MM.1S (cell line): Measurements from ENCODE around the gene SLC9A5.

Experiments used
- DNase-seq: peaks from one replicate; pipeline ENCODE4 v3.0.0-alpha.2; 2015
- H2AFZ ChIP-seq: fragments of 300-600 bp; sonication (generic); 2 replicates; pipeline ENCODE4 v1.6.0; 2016; ENCODE audit warnings: antibody characterized with exemption, low read length
- H3F3A ChIP-seq: fragments of 300-600 bp; sonication (generic); 2 replicates; pipeline ENCODE4 v1.6.1; 2016; ENCODE audit warnings: mild to moderate bottlenecking, antibody characterized with exemption, low read length, moderate library complexity, mixed read lengths; ENCODE audit not compliant: insufficient read depth
- H3K27ac ChIP-seq: fragments of 300-600 bp; sonication (generic); 2 replicates; pipeline ENCODE4 v1.5.1; 2016; ENCODE audit warnings: mild to moderate bottlenecking, low read length
- H3K27me3 ChIP-seq: fragments of 300-600 bp; sonication (generic); replicated peaks from 2 replicates; pipeline ENCODE4 v1.6.0; 2016; ENCODE audit warnings: low read length; ENCODE audit not compliant: insufficient read depth
- H3K36me3 ChIP-seq: fragments of 300-600 bp; sonication (generic); replicated peaks from 2 replicates; pipeline ENCODE4 v1.6.1; 2016; ENCODE audit warnings: mild to moderate bottlenecking, low read length, mixed read lengths; ENCODE audit not compliant: insufficient read depth
- H3K4me1 ChIP-seq: fragments of 300-600 bp; sonication (generic); 2 replicates; pipeline ENCODE4 v1.6.1; 2016; ENCODE audit warnings: low read length, mixed read lengths
- H3K4me2 ChIP-seq: fragments of 300-600 bp; sonication (generic); 2 replicates; pipeline ENCODE4 v1.6.0; 2016; ENCODE audit warnings: low read depth, low read length
- H3K4me3 ChIP-seq: fragments of 300-600 bp; sonication (generic); 2 replicates; pipeline ENCODE4 v1.5.1; 2016; ENCODE audit warnings: low read length, mixed read lengths
- H3K79me2 ChIP-seq: fragments of 300-600 bp; sonication (generic); 2 replicates; pipeline ENCODE4 v1.6.1; 2016; ENCODE audit warnings: mixed run types, low read length, mixed read lengths
- H3K9ac ChIP-seq: fragments of 300-600 bp; sonication (generic); 2 replicates; pipeline ENCODE4 v1.6.1; 2016; ENCODE audit warnings: low read length, mixed read lengths
- H3K9me2 ChIP-seq: fragments of 300-600 bp; sonication (generic); replicated peaks from 2 replicates; pipeline ENCODE4 v1.6.1; 2016; ENCODE audit warnings: mild to moderate bottlenecking, low read length, mixed read lengths; ENCODE audit not compliant: insufficient read depth
- H3K9me3 ChIP-seq: fragments of 300-600 bp; sonication (generic); replicated peaks from 2 replicates; pipeline ENCODE4 v1.6.1; 2016; ENCODE audit warnings: mild to moderate bottlenecking, low read length, mixed read lengths; ENCODE audit not compliant: insufficient read depth
- H4K20me1 ChIP-seq: fragments of 300-600 bp; sonication (generic); 2 replicates; pipeline ENCODE4 v1.6.1; 2016; ENCODE audit warnings: mild to moderate bottlenecking, low read length, moderate library complexity, mixed read lengths; ENCODE audit not compliant: insufficient read depth
- EZH2 ChIP-seq: fragments of 300-600 bp; sonication (generic); optimal IDR thresholded peaks from 2 replicates; pipeline ENCODE3; 2017; ENCODE audit warnings: low read depth, mild to moderate bottlenecking, antibody characterized with exemption, low read length, mixed read lengths
- EZH2phosphoT487 ChIP-seq: fragments of 300-600 bp; sonication (generic); IDR thresholded peaks from 2 replicates; pipeline ENCODE4 v1.6.1; 2018; ENCODE audit warnings: antibody characterized with exemption, low read length
- TF ChIP-seq, protein P1 (sequence below): fragments of 300-600 bp; sonication (generic); IDR thresholded peaks from 2 replicates; pipeline ENCODE4 v1.5.1; 2016; ENCODE audit warnings: antibody characterized with exemption, low read length, mixed read lengths

Gene SLC9A5

DNA sequence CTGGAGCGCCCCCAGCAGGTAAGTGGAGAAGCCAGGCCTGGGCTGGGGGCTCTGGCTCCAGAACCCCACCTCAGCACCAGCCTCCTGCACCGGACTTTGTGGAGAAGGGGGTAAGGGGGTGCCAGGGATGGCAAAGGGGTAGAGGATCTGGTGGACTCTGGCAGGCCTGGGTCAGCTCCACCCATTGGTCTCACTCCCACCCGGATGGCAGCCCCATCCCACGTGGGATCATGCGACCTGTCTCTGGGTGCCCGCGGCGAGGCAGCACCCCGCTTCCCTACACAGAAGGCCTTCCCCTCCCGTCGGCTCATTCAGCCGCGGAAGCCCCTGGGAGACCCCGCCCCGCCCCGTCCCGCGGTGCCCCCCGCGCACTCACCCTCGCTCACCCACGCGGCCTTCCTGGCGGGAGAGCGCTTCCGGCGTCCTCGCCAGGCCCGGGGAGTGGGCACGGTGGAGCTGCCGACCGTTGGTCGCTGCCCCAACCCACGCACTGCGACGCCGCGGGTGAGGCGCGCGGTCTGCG is 30.1 kb downstream of the SLC9A5 start:
- peak overlapping the region; percentile 78 for H2AFZ ChIP-seq
- no peaks in the 10 kb centered on the region for H4K20me1 ChIP-seq
- no peak for DNase-seq
- no peak for TF ChIP-seq EZH2
- TF ChIP-seq, protein P1, sequence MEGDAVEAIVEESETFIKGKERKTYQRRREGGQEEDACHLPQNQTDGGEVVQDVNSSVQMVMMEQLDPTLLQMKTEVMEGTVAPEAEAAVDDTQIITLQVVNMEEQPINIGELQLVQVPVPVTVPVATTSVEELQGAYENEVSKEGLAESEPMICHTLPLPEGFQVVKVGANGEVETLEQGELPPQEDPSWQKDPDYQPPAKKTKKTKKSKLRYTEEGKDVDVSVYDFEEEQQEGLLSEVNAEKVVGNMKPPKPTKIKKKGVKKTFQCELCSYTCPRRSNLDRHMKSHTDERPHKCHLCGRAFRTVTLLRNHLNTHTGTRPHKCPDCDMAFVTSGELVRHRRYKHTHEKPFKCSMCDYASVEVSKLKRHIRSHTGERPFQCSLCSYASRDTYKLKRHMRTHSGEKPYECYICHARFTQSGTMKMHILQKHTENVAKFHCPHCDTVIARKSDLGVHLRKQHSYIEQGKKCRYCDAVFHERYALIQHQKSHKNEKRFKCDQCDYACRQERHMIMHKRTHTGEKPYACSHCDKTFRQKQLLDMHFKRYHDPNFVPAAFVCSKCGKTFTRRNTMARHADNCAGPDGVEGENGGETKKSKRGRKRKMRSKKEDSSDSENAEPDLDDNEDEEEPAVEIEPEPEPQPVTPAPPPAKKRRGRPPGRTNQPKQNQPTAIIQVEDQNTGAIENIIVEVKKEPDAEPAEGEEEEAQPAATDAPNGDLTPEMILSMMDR: peak; percentile 64
- no peak for TF ChIP-seq EZH2phosphoT487
- H3K9me2 ChIP-seq: no peaks in the 10 kb centered on the region
- H3K27me3 ChIP-seq: no peaks in the 10 kb centered on the region
- H3K4me1 ChIP-seq: peaks cover 5% of the 10 kb centered on the region; the same call in 1 of the 2 replicates
- H3K9me3 ChIP-seq: no peaks in the 10 kb centered on the region
- H3K4me2 ChIP-seq: peak overlapping the region; percentile 97
- no peak overlapping the region for H3K27ac ChIP-seq
- no peaks in the 10 kb centered on the region for H3F3A ChIP-seq
- peak overlapping the region; percentile 80 for H3K9ac ChIP-seq
- H3K4me3 ChIP-seq: peak overlapping the region; percentile 89
- H3K79me2 ChIP-seq: peaks cover 14% of the 10 kb centered on the region
- no peaks in the 10 kb centered on the region for H3K36me3 ChIP-seq

DNA sequence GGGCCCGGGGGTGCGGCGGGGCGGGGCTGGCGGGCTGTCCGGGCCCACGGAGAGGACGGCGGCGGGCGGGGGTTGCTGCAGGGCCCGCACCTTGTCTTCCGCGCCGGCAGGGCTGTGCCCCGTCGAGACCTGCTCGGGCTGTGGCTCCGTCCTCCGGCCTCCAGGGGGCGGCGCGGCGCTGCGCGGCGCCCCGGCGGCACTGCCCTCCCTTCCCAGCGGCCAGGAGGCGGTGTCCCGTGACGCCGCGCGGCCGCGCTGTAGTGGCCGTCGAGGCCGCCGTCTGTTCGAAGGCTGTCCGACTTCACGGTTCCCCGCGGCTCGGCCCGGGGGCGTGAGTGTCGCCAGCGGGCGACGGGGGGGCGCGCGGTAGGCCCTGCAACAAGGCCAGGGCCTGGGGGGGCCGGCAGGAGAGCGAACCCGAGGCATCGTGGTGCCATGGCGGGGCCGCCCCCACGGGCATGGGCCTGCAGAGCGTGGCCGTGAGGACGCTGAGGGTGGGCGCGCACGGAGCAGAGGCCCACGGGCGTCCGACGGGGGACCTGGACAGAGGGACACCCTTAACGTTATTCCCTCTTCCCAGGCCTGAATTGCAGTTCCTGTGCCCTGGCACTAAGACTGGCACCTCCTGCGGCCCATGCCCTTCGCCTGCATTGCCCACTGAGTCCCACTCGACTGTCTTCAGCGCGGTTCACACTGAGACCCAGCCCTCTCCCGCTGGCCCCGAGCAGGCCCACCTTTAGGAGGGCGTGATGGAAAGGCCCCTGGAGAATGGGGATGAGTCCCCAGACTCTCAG is 30.7 kb downstream of the SLC9A5 start, which contains the start of gene PLEKHG4:
TSS of gene PLEKHG4 (plus strand) at position 237 of the 794 bp plus-strand sequence. CDS start at position 750, 513 bp downstream.
- Histone ChIP-seq H3K9me2 (no peaks in the 10 kb centered on the region), H3K79me2 (peaks cover 14% of the 10 kb centered on the region), H2AFZ (peak within 1 kb of the TSS; percentile 85), H3K36me3 (no peaks in the 10 kb centered on the region), H3K4me3 (peak within 1 kb of the TSS; percentile 89), H3K4me1 (peaks cover 5% of the 10 kb centered on the region; the same call in 1 of the 2 replicates), H4K20me1 (no peaks in the 10 kb centered on the region), H3F3A (no peaks in the 10 kb centered on the region), H3K9ac (peak within 1 kb of the TSS; percentile 80), H3K27ac (no peak within 1 kb of the TSS), H3K9me3 (no peaks in the 10 kb centered on the region), H3K27me3 (no peaks in the 10 kb centered on the region), H3K4me2 (peak within 1 kb of the TSS; percentile 97)
- DNase-seq: peak; percentile 87
- TF ChIP-seq, protein P1: peak; percentile 67
- TF ChIP-seq EZH2: no peak

DNA sequence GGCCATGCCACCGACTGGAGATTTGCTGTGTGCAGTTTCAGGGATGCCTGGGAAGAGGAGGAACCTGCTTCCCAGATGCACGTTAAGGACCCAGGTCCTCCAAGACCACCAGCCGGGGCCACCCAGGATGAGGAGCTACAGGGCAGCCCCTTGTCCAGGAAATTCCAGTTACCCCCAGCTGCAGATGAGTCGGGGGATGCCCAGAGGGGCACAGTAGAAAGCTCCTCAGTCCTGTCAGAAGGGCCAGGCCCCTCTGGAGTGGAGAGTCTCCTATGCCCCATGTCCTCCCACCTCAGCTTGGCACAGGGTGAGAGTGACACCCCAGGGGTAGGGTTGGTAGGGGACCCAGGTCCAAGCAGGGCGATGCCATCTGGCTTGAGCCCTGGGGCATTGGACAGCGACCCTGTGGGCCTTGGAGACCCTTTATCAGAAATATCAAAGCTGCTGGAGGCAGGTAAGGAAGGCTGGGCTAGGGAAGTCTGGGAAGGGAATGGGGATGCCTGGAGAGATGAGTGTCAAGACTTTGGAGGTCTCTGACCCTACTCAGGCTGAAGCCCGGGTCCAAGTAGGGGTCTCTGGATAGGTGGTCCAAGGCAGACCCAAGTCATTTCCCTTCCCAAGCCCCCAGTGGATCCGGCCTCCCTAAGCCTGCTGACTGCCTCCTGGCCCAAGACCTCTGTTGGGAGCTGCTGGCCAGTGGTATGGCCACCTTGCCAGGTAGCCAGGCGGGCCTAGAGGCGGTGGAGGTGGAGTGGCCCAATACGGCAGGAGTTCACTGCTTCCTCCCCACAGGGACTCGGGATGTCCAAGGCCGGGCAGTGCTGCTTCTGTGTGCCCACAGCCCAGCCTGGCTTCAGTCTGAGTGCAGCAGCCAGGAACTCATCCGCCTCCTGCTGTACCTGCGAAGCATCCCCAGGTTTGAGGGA is 31.6 kb downstream of the SLC9A5 start:
- no peaks in the 10 kb centered on the region for H3F3A ChIP-seq
- H3K4me2 ChIP-seq: no peak overlapping the region; the same call in 1 of the 2 replicates
- no peak overlapping the region for H3K4me3 ChIP-seq
- no peaks in the 10 kb centered on the region for H4K20me1 ChIP-seq
- DNase-seq: no peak
- H3K27ac ChIP-seq: no peak overlapping the region
- H3K4me1 ChIP-seq: peaks cover 5% of the 10 kb centered on the region; the same call in 1 of the 2 replicates
- no peaks in the 10 kb centered on the region for H3K9me2 ChIP-seq
- TF ChIP-seq, protein P1: no peak
- TF ChIP-seq EZH2phosphoT487 (no peak), EZH2 (no peak)
- no peaks in the 10 kb centered on the region for H3K27me3 ChIP-seq
- H3K9me3 ChIP-seq: no peaks in the 10 kb centered on the region
- no peak overlapping the region for H3K9ac ChIP-seq
- H3K36me3 ChIP-seq: no peaks in the 10 kb centered on the region
- peak overlapping the region; percentile 85 for H2AFZ ChIP-seq
- H3K79me2 ChIP-seq: peaks cover 14% of the 10 kb centered on the region
